Chondrocyte (in vitro differentiated cells): Measurements from ENCODE around the gene NR2C1. TPM values are rescaled to one million over a fixed set of nuclear protein-coding genes. Genes with fewer than 3 reads are reported as not detected.

ENCODE experiments used
- DNase-seq: peaks from one replicate; pipeline ENCODE4 v3.0.0; 2021; ENCODE audit warnings: mixed read lengths, low spot score
- H3K27ac Mint-ChIP-seq: one replicate; pipeline ENCODE4 v1.8.0; 2021; ENCODE audit warnings: mild to moderate bottlenecking, moderate library complexity, mixed read lengths; ENCODE audit not compliant: unreplicated experiment
- H3K27me3 Mint-ChIP-seq: 2 replicates; pipeline ENCODE4 v1.8.0; 2021; ENCODE audit warnings: low read depth, mixed read lengths
- H3K36me3 Mint-ChIP-seq: 2 replicates; pipeline ENCODE4 v1.8.0; 2021; ENCODE audit warnings: low read depth, mixed read lengths
- H3K4me1 Mint-ChIP-seq: 2 replicates; pipeline ENCODE4 v1.8.0; 2021; ENCODE audit warnings: low read depth, mild to moderate bottlenecking, mixed read lengths
- H3K4me3 Mint-ChIP-seq: one replicate; pipeline ENCODE4 v1.8.0; 2021; ENCODE audit warnings: mild to moderate bottlenecking, moderate library complexity, mixed read lengths; ENCODE audit not compliant: unreplicated experiment
- H3K9me3 Mint-ChIP-seq: 2 replicates; pipeline ENCODE4 v1.8.0; 2021; ENCODE audit warnings: low read depth, mixed read lengths
- total RNA-seq: library from RNA; stranded (reverse); gene quantifications from 3 replicates; pipeline ENCODE4 v1.2.1, GENCODE V29; 2021
- TF ChIP-seq, protein P1 (sequence below): fragments of 200-600 bp; sonication (generic); IDR thresholded peaks from 2 replicates; pipeline ENCODE4 v1.5.0; 2021; ENCODE audit warnings: antibody characterized with exemption, mild to moderate bottlenecking, moderate library complexity

NR2C1 gene
- total RNA-seq, 1 donor from 2014 or later = 29.7 TPM

DNA sequence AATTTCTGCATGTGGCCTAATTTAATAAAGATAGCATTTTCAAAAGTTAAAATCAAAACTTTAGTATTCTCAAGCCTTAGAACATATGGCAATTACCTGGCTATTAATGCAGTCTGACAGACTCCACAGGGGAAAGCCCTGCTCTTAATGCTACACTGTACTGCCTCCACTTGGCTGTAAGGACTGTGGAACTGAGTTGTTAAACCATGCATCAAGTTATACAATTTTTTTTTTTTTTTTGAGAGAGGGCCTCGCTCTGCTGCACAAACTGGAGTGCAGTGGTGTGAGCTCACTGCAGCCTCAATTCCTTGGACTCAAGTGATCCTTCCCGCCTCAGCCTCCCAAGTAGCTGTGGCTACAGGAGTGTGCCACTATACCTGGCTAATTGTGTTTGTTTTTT lies 50.9 kb downstream of the NR2C1 start:
- no peak overlapping the region for H3K27ac Mint-ChIP-seq
- peaks cover 6% of the 10 kb centered on the region for H3K36me3 Mint-ChIP-seq
- no peaks in the 10 kb centered on the region for H3K27me3 Mint-ChIP-seq
- H3K9me3 Mint-ChIP-seq = no peaks in the 10 kb centered on the region
- no peak for DNase-seq
- H3K4me3 Mint-ChIP-seq = no peak overlapping the region
- TF ChIP-seq, protein P1, sequence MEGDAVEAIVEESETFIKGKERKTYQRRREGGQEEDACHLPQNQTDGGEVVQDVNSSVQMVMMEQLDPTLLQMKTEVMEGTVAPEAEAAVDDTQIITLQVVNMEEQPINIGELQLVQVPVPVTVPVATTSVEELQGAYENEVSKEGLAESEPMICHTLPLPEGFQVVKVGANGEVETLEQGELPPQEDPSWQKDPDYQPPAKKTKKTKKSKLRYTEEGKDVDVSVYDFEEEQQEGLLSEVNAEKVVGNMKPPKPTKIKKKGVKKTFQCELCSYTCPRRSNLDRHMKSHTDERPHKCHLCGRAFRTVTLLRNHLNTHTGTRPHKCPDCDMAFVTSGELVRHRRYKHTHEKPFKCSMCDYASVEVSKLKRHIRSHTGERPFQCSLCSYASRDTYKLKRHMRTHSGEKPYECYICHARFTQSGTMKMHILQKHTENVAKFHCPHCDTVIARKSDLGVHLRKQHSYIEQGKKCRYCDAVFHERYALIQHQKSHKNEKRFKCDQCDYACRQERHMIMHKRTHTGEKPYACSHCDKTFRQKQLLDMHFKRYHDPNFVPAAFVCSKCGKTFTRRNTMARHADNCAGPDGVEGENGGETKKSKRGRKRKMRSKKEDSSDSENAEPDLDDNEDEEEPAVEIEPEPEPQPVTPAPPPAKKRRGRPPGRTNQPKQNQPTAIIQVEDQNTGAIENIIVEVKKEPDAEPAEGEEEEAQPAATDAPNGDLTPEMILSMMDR = no peak
- no peaks in the 10 kb centered on the region for H3K4me1 Mint-ChIP-seq

DNA sequence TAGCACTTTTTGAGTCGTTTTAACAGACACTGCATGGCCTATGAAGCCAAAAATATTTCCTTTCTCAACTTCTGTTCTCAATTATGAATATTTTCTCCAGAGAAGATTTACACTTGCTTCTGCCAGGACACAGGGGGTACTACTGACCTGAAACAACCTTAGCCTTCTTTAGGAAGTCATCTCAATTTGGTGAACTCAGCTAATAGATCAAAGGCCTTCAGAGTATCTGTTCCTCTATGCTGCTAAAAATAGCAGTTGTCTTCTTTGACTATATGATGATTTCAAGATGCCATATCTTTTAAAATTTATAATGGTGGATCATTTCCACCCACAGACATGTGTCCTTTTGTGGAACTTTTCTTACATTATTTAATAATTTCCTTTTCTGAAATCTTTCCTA lies 55.9 kb downstream of the NR2C1 start:
- H3K27ac Mint-ChIP-seq = no peak overlapping the region
- TF ChIP-seq, protein P1 = no peak
- no peak for DNase-seq
- H3K9me3 Mint-ChIP-seq = peaks cover 4% of the 10 kb centered on the region
- no peaks in the 10 kb centered on the region for H3K4me1 Mint-ChIP-seq
- peaks cover 7% of the 10 kb centered on the region for H3K36me3 Mint-ChIP-seq
- H3K4me3 Mint-ChIP-seq = no peak overlapping the region
- H3K27me3 Mint-ChIP-seq = no peaks in the 10 kb centered on the region

DNA sequence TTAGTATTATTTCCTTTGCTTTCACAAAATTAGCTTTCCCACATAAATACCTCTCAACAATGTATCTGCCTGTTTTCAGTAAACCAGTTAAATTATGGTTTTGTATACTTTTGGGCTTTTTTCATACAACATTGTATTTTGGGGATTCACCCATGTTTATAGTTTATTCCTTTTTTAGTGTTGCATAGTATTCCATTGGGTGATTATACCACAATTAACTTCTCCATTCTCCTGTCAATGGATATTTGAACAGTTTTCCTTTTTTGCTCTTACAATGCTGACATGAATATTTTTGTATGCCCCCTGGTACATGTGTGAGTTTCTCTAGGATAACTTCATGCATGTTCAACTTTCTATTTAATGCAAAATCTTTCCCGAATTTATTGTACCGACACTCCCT lies 57.3 kb downstream of the NR2C1 start:
- H3K27ac Mint-ChIP-seq = no peak overlapping the region
- no peak for DNase-seq
- no peak overlapping the region for H3K4me3 Mint-ChIP-seq
- TF ChIP-seq, protein P1 = no peak
- no peaks in the 10 kb centered on the region for H3K27me3 Mint-ChIP-seq
- no peaks in the 10 kb centered on the region for H3K4me1 Mint-ChIP-seq
- H3K36me3 Mint-ChIP-seq = peaks cover 6% of the 10 kb centered on the region
- peaks cover 4% of the 10 kb centered on the region for H3K9me3 Mint-ChIP-seq

DNA sequence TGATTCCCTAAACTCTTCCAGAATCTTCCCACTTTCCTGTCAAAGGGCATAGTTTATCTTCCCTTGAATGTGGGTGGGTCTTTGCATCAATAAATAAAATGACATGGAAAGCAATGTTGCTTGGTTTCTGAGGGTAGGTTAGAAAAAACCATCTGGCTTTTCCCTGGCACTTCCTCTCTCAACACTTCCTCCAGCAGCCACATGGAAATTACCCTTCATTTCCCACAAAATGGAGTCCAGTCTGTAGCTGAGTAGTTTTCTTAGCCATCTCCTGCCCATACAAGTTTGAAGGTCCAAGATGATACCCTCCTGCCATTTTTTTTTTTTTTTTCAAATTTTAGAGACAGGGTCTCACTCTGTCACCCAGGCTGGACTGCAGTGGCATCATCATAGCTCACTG lies 58.9 kb downstream of the NR2C1 start:
- Mint-ChIP-seq H3K36me3 (peaks cover 5% of the 10 kb centered on the region), H3K4me1 (no peaks in the 10 kb centered on the region), H3K27me3 (no peaks in the 10 kb centered on the region), H3K27ac (no peak overlapping the region), H3K9me3 (peaks cover 4% of the 10 kb centered on the region), H3K4me3 (no peak overlapping the region)
- TF ChIP-seq, protein P1 = no peak
- no peak for DNase-seq

DNA sequence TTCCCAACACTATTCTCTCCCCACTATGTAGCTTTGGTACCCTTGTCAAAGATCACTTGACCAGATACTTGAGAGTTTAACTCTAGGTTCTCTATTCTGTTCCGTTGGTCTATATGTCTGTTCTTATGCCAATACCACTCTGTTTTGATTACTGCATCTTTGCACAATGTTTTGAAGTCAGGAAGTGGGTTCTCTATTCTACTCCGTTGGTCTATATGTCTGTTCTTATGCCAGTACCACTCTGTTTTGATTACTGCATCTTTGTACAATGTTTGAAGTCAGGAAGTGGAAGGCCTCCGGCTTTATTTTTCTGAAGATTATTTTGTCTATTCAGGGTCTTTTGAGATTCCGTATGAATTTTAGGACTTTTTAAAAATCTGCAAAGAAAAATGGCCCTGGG lies 67.2 kb downstream of the NR2C1 start:
- H3K27ac Mint-ChIP-seq = no peak overlapping the region
- no peak for DNase-seq
- H3K9me3 Mint-ChIP-seq = peaks cover 16% of the 10 kb centered on the region
- no peaks in the 10 kb centered on the region for H3K27me3 Mint-ChIP-seq
- H3K36me3 Mint-ChIP-seq = peaks cover 7% of the 10 kb centered on the region
- peaks cover 15% of the 10 kb centered on the region for H3K4me1 Mint-ChIP-seq
- no peak overlapping the region for H3K4me3 Mint-ChIP-seq
- TF ChIP-seq, protein P1 = no peak
